Sigmoid colon (tissue), 7 donors: ENCODE results near the gene FEM1C. TPM values are rescaled to one million over a fixed set of nuclear protein-coding genes. Genes with fewer than 3 reads are reported as not detected.

ENCODE experiments used
- DNase-seq: peaks from one replicate; pipeline ENCODE4 v3.0.0-alpha.2; 2019
- H3K27ac ChIP-seq, 4 donors: fragments of 200-600 bp; sonication (generic); one replicate each; pipeline ENCODE4 v1.5.1; 2016 to 2019; ENCODE audit warnings: mild to moderate bottlenecking in 1 of 4
- H3K27me3 ChIP-seq, 3 donors: fragments of 200-600 bp; sonication (generic); one replicate each; pipeline ENCODE4 v1.5.1; 2019; ENCODE audit warnings: mild to moderate bottlenecking in 1 of 3
- H3K36me3 ChIP-seq, 4 donors: fragments of 200-600 bp; sonication (generic); one replicate each; pipeline ENCODE4 v1.5.1; 2016 to 2019
- H3K4me1 ChIP-seq, 4 donors: fragments of 200-600 bp; sonication (generic); one replicate each; pipeline ENCODE4 v1.5.1; 2017 to 2019
- H3K4me3 ChIP-seq, 4 donors: fragments of 200-600 bp; sonication (generic); one replicate each; pipeline ENCODE4 v1.5.1; 2017 to 2019; ENCODE audit warnings: mild to moderate bottlenecking in 2 of 4, moderate library complexity in 1 of 4
- H3K9me3 ChIP-seq, 4 donors: fragments of 200-600 bp in 3 of 4; sonication (generic) in 3 of 4; one replicate each; pipeline versions ENCODE4 v1.5.1 to v1.6.1; 2013 to 2019
- EP300 ChIP-seq, 4 donors: sonication (generic); formaldehyde crosslinking; IDR thresholded peaks; one replicate each; pipeline ENCODE4 v1.6.1; 2017; ENCODE audit warnings: antibody characterized with exemption in 4 of 4
- POLR2A ChIP-seq, 2 donors: fragments of 450-650 bp; IDR thresholded peaks; one replicate each; pipeline ENCODE4 v1.6.1; 2016; ENCODE audit warnings: antibody characterized with exemption in 2 of 2, mild to moderate bottlenecking in 2 of 2, moderate library complexity in 2 of 2
- POLR2AphosphoS5 ChIP-seq, 4 donors: sonication (generic); formaldehyde crosslinking; IDR thresholded peaks; one replicate each; pipeline ENCODE4 v1.6.1; 2017; ENCODE audit warnings: antibody characterized with exemption in 4 of 4
- WGBS, 2 donors: extraction: QIAGEN DNeasy Blood & Tissue Kit; methylation state at CpG; one replicate each; pipeline ENCODE4 v1.1.7; 2013; 5-methylcytosine and 5-hydroxymethylcytosine counted together
- intact Hi-C: fragments of 100-400 bp; cut with DNase I; formaldehyde crosslinking; loops from one replicate; pipeline ENCODE4 v1.15.1; 2023
- polyA plus RNA-seq, 3 donors: library from polyadenylated mRNA; stranded (reverse); fragments of 200-250 nt; gene quantifications; one replicate each; pipeline ENCODE4 v1.2.3, GENCODE V29; 2013
- total RNA-seq, 4 donors: library from RNA; depleted of rRNA; stranded (reverse); fragments of >200 nt; gene quantifications; one replicate each; pipeline ENCODE4 v1.1.0, GENCODE V29; 2016
- TF ChIP-seq, protein P1 (sequence below), 4 experiments: fragments of 450-650 bp in 3 of 4; fragments of 200-600 bp in 1 of 4; IDR thresholded peaks; one replicate each; pipeline ENCODE4 v1.5.1; 2016 to 2019; ENCODE audit warnings: antibody characterized with exemption in 4 of 4, mild to moderate bottlenecking in 3 of 4, moderate library complexity in 2 of 4
- donor health status: healthy with polysubstance abuse.
- donor health status: Bipolar disorder and iron deficiency.
- donor health status: healthy.

Gene FEM1C
- total and polyA plus RNA-seq, 7 donors: 12.1 to 26.8 (median 24.0) TPM

DNA sequence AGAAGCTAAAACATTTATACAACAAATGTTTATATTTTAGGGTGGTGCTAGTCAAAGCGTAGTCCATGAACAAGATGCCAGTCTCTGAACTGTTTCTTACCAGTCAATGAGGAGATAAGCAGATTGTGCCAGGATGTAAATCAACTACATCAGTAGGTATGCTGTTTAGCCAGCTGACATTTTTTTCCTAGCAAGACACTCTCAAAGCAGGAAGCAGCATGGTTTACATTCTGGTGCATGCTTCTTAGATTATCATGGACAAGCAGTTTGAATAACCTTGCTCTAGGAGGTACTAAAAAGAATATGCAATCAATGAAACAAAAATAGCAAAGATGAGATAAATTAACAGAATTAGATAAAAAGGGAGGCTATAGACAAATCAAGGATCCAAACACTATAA lies 40.7 kb upstream of the FEM1C start:
- 81 to 84% methylated on average over 1 of the region's 1 CpG for WGBS, 2 donors
- intact Hi-C loops: loop anchor here (5.0 kb wide), 1 partner anchor 43 kb away; the partner anchor contains the start of gene FEM1C

GRCh38 chr5:115584501-115584900 lies 39.9 kb upstream of the FEM1C start:
- peaks cover 0 to 6% (median 0%) of the 10 kb centered on the region in 4 donors for H3K36me3 ChIP-seq
- TF ChIP-seq POLR2A (IDR thresholded peaks at IDR 0.05) (no peak), EP300 (IDR thresholded peaks at IDR 0.05) (no peak)
- TF ChIP-seq, protein P1, sequence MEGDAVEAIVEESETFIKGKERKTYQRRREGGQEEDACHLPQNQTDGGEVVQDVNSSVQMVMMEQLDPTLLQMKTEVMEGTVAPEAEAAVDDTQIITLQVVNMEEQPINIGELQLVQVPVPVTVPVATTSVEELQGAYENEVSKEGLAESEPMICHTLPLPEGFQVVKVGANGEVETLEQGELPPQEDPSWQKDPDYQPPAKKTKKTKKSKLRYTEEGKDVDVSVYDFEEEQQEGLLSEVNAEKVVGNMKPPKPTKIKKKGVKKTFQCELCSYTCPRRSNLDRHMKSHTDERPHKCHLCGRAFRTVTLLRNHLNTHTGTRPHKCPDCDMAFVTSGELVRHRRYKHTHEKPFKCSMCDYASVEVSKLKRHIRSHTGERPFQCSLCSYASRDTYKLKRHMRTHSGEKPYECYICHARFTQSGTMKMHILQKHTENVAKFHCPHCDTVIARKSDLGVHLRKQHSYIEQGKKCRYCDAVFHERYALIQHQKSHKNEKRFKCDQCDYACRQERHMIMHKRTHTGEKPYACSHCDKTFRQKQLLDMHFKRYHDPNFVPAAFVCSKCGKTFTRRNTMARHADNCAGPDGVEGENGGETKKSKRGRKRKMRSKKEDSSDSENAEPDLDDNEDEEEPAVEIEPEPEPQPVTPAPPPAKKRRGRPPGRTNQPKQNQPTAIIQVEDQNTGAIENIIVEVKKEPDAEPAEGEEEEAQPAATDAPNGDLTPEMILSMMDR (IDR thresholded peaks at IDR 0.05): no peak
- WGBS, 2 donors: 96 to 97% methylated on average over 1 of the region's 1 CpG
- no peak for DNase-seq
- intact Hi-C loops: no loop called here
- H3K27me3 ChIP-seq: no peaks in the 10 kb centered on the region
- no peaks in the 10 kb centered on the region for H3K9me3 ChIP-seq
- peaks cover 0 to 16% (median 12%) of the 10 kb centered on the region in 4 donors for H3K4me1 ChIP-seq
- H3K4me3 ChIP-seq: no peak overlapping the region
- H3K27ac ChIP-seq: no peak overlapping the region

More for the DNA sequence above, 40.7 kb upstream of the FEM1C start:
- no peaks in the 10 kb centered on the region for H3K9me3 ChIP-seq
- DNase-seq: no peak
- peaks cover 0 to 18% (median 14%) of the 10 kb centered on the region in 4 donors for H3K4me1 ChIP-seq
- TF ChIP-seq, protein P1 (IDR thresholded peaks at IDR 0.05): no peak
- no peak for TF ChIP-seq POLR2A (IDR thresholded peaks at IDR 0.05)
- TF ChIP-seq EP300 (IDR thresholded peaks at IDR 0.05): no peak
- H3K27ac ChIP-seq: no peak overlapping the region
- H3K36me3 ChIP-seq: peaks cover 0 to 6% (median 0%) of the 10 kb centered on the region in 4 donors
- H3K4me3 ChIP-seq: no peak overlapping the region
- no peaks in the 10 kb centered on the region for H3K27me3 ChIP-seq

DNA sequence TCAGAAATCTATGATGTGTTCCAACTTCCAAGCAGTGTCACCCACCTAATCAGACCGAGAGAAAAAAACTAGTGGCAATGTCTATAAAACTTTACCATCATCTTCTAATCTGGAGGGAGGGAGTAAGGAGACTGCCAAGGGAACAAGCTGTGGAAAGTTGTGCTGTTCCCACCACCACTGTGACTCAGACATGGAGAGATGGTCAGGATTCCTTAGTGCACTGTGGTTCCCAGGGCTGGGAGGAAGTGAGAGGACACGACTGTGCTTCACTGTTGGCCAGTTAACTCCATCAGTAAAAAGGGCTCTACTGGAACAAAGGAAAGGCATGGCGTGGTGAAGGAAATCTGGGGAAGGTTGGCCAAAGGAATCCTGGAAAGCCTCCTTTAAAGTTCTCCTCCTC lies 38.9 kb upstream of the FEM1C start:
- 76 to 85% methylated on average over 3 of the region's 3 CpGs for WGBS, 2 donors
- Histone ChIP-seq H3K4me3 (no peak overlapping the region), H3K27me3 (no peaks in the 10 kb centered on the region), H3K27ac (no peak overlapping the region), H3K4me1 (peaks cover 0 to 7% (median 2%) of the 10 kb centered on the region in 4 donors), H3K36me3 (peaks cover 0 to 6% (median 0%) of the 10 kb centered on the region in 4 donors), H3K9me3 (no peaks in the 10 kb centered on the region)
- intact Hi-C loops: no loop called here
- no peak for DNase-seq
- TF ChIP-seq, protein P1 (IDR thresholded peaks at IDR 0.05): no peak
- TF ChIP-seq EP300 (IDR thresholded peaks at IDR 0.05) (no peak), POLR2AphosphoS5 (IDR thresholded peaks at IDR 0.05) (no peak), POLR2A (IDR thresholded peaks at IDR 0.05) (no peak)

DNA sequence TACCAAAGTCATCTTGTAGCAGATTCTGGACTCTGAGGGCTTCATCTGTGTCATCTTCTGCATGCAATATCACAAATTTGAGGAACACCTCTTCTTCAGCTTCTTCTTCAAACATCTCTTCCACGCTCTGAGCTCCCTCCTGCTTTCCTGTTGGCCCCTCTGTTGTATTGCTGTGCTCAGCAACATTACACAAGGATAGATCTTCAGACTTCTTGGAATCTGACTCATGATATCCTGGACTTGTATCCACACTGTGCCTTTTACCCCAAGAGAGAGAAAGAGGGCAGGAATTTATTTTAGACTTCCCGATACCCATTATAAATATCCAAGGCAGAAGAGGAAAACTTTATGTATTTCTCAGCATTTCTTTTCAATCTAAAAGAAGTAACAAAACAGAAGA lies 36.4 kb upstream of the FEM1C start:
- intact Hi-C loops: no loop called here
- TF ChIP-seq EP300 (IDR thresholded peaks at IDR 0.05): no peak
- TF ChIP-seq, protein P1 (IDR thresholded peaks at IDR 0.05): no peak
- TF ChIP-seq POLR2A (IDR thresholded peaks at IDR 0.05): no peak
- no peak for TF ChIP-seq POLR2AphosphoS5 (IDR thresholded peaks at IDR 0.05)

GRCh38 chr5:115579747-115580173 lies 35.2 kb upstream of the FEM1C start:
- intact Hi-C loops: no loop called here
- Histone ChIP-seq H3K4me1 (no peaks in the 10 kb centered on the region), H3K27me3 (no peaks in the 10 kb centered on the region), H3K36me3 (peaks cover 0 to 11% (median 0%) of the 10 kb centered on the region in 4 donors), H3K27ac (no peak overlapping the region), H3K9me3 (no peaks in the 10 kb centered on the region), H3K4me3 (no peak overlapping the region)
- 66 to 86% methylated on average over 6 of the region's 6 CpGs for WGBS, 2 donors
- no peak for DNase-seq
- TF ChIP-seq EP300 (IDR thresholded peaks at IDR 0.05) (no peak), POLR2AphosphoS5 (IDR thresholded peaks at IDR 0.05) (no peak), POLR2A (IDR thresholded peaks at IDR 0.05) (no peak)
- TF ChIP-seq, protein P1 (IDR thresholded peaks at IDR 0.05): no peak

More for the DNA sequence above, 36.4 kb upstream of the FEM1C start:
- H3K4me3 ChIP-seq: no peak overlapping the region
- no peaks in the 10 kb centered on the region for H3K4me1 ChIP-seq
- no peaks in the 10 kb centered on the region for H3K27me3 ChIP-seq
- peaks cover 0 to 11% (median 0%) of the 10 kb centered on the region in 4 donors for H3K36me3 ChIP-seq
- no peaks in the 10 kb centered on the region for H3K9me3 ChIP-seq
- WGBS, 2 donors: 93 to 94% methylated on average over 2 of the region's 2 CpGs
- no peak overlapping the region for H3K27ac ChIP-seq
- no peak for DNase-seq
